Mesenchymal stem cell (in vitro differentiated cells and primary cell): ENCODE data around the gene INPP5D.

Experiments
- DNase-seq: peaks from one replicate; pipeline ENCODE4 v3.0.0-alpha.2; 2013
- H2AFZ ChIP-seq: one replicate; pipeline ENCODE4 v1.6.1; 2013; ENCODE audit warnings: low read depth, mild to moderate bottlenecking, control low read depth, inconsistent platforms, low read length, moderate library complexity
- H2AK5ac ChIP-seq: 2 replicates; pipeline ENCODE4 v1.6.1; 2013; ENCODE audit warnings: low read length, moderate library complexity, mild to moderate bottlenecking, inconsistent platforms; ENCODE audit not compliant: severe bottlenecking
- H2BK120ac ChIP-seq: one replicate; pipeline ENCODE4 v1.6.1; 2013; ENCODE audit warnings: low read depth, mild to moderate bottlenecking, inconsistent platforms, low read length, moderate library complexity
- H2BK12ac ChIP-seq, 2 experiments: one replicate each; pipeline ENCODE4 v1.6.1; 2013; ENCODE audit warnings: inconsistent platforms in 2 of 2, low read length in 2 of 2, mild to moderate bottlenecking in 2 of 2, moderate library complexity in 2 of 2, control low read depth in 1 of 2
- H2BK15ac ChIP-seq: one replicate; pipeline ENCODE4 v1.6.1; 2013; ENCODE audit warnings: mild to moderate bottlenecking, low read depth, inconsistent platforms; ENCODE audit not compliant: poor library complexity, severe bottlenecking
- H2BK5ac ChIP-seq: 2 replicates; pipeline ENCODE4 v1.6.1; 2013; ENCODE audit warnings: low read depth, mild to moderate bottlenecking, low read length, control low read depth, inconsistent platforms; ENCODE audit not compliant: poor library complexity, severe bottlenecking
- H3K14ac ChIP-seq, 2 experiments: one replicate each; pipeline ENCODE4 v1.6.1; 2013; ENCODE audit warnings: inconsistent platforms in 2 of 2, low read length in 2 of 2, control low read depth in 1 of 2, mild to moderate bottlenecking in 1 of 2, moderate library complexity in 1 of 2
- H3K18ac ChIP-seq, 2 experiments: one replicate each; pipeline ENCODE4 v1.6.1; 2013; ENCODE audit warnings: inconsistent platforms in 2 of 2, low read length in 2 of 2, control low read depth in 1 of 2, low read depth in 1 of 2, mild to moderate bottlenecking in 1 of 2
- H3K23ac ChIP-seq, 2 experiments: one replicate each; pipeline ENCODE4 v1.6.1; 2013; ENCODE audit warnings: inconsistent platforms in 2 of 2, low read length in 2 of 2, mild to moderate bottlenecking in 2 of 2, moderate library complexity in 2 of 2, control low read depth in 1 of 2
- H3K27ac ChIP-seq: 2 replicates; pipeline ENCODE4 v1.5.1; 2013; ENCODE audit warnings: mild to moderate bottlenecking, moderate library complexity, low read length, control low read depth, inconsistent platforms; ENCODE audit not compliant: poor library complexity, severe bottlenecking
- H3K27me3 ChIP-seq, 2 experiments: 2 replicates each; pipeline versions ENCODE4 v1.6.1 to v1.7.0; 2013; ENCODE audit warnings: low read length in 2 of 2, mild to moderate bottlenecking in 2 of 2, moderate library complexity in 2 of 2, control low read depth in 1 of 2, inconsistent platforms in 1 of 2; ENCODE audit not compliant: control insufficient read depth in 1 of 2, insufficient read depth in 1 of 2
- H3K36me3 ChIP-seq, 2 experiments: 2 replicates each; pipeline versions ENCODE4 v1.6.1 to v1.7.0; 2013; ENCODE audit warnings: low read length in 2 of 2, control low read depth in 1 of 2, inconsistent platforms in 1 of 2, low read depth in 1 of 2, mild to moderate bottlenecking in 1 of 2; ENCODE audit not compliant: insufficient read depth in 2 of 2, control insufficient read depth in 1 of 2
- H3K4ac ChIP-seq, 2 experiments: one replicate each; pipeline ENCODE4 v1.6.1; 2013; ENCODE audit warnings: inconsistent platforms in 2 of 2, low read length in 2 of 2, mild to moderate bottlenecking in 2 of 2, moderate library complexity in 2 of 2, control low read depth in 1 of 2, low read depth in 1 of 2
- H3K4me1 ChIP-seq: 2 replicates; pipeline ENCODE4 v1.6.1; 2013; ENCODE audit warnings: low read depth, low read length, control low read depth; ENCODE audit not compliant: control insufficient read depth, insufficient read depth
- H3K4me2 ChIP-seq: 2 replicates; pipeline ENCODE4 v1.6.1; 2013; ENCODE audit warnings: low read length, mild to moderate bottlenecking, inconsistent platforms; ENCODE audit not compliant: poor library complexity, severe bottlenecking
- H3K4me3 ChIP-seq, 2 experiments: 2 replicates each; pipeline versions ENCODE4 v1.5.1 to v1.7.0; 2013; ENCODE audit warnings: low read length in 2 of 2, mild to moderate bottlenecking in 2 of 2, control low read depth in 1 of 2, low read depth in 1 of 2; ENCODE audit not compliant: insufficient read depth in 1 of 2
- H3K79me1 ChIP-seq: replicated peaks from 2 replicates; pipeline ENCODE4 v1.6.1; 2013; ENCODE audit warnings: mild to moderate bottlenecking, control low read depth, low read length, inconsistent platforms; ENCODE audit not compliant: poor library complexity, severe bottlenecking
- H3K9ac ChIP-seq: 2 replicates; pipeline ENCODE4 v1.7.0; 2013; ENCODE audit warnings: mild to moderate bottlenecking, low read length, moderate library complexity
- H3K9me3 ChIP-seq: 2 replicates; pipeline ENCODE4 v1.7.0; 2013; ENCODE audit warnings: mild to moderate bottlenecking, low read length; ENCODE audit not compliant: control insufficient read depth
- H4K8ac ChIP-seq: one replicate; pipeline ENCODE4 v1.6.1; 2013; ENCODE audit warnings: inconsistent platforms, mild to moderate bottlenecking, low read length, moderate library complexity
- H4K91ac ChIP-seq: one replicate; pipeline ENCODE4 v1.6.1; 2013; ENCODE audit warnings: mild to moderate bottlenecking, low read length, inconsistent platforms
- WGBS: methylation state at CpG from one replicate; pipeline ENCODE4 v1.1.7; 2013; ENCODE audit warnings: mixed read lengths; 5-methylcytosine and 5-hydroxymethylcytosine counted together

INPP5D gene

GRCh38 chr2:233117351-233117750 lies 57.2 kb downstream of the INPP5D start:
- H2AK5ac ChIP-seq, result no peak overlapping the region
- no peak overlapping the region for H2BK120ac ChIP-seq
- no peaks in the 10 kb centered on the region for H3K79me1 ChIP-seq
- no peak for DNase-seq
- no peak overlapping the region for H2BK5ac ChIP-seq
- no peak overlapping the region for H3K9ac ChIP-seq
- WGBS, result 85% methylated on average over 13 of the region's 13 CpGs
- H4K91ac ChIP-seq, result no peak overlapping the region
- H3K4me3 ChIP-seq, result no peak overlapping the region
- H3K36me3 ChIP-seq, result no peaks in the 10 kb centered on the region
- no peak overlapping the region for H4K8ac ChIP-seq
- no peak overlapping the region for H3K23ac ChIP-seq
- no peaks in the 10 kb centered on the region for H3K9me3 ChIP-seq
- H3K4me2 ChIP-seq, result no peak overlapping the region
- H3K18ac ChIP-seq, result no peak overlapping the region
- no peak overlapping the region for H2AFZ ChIP-seq
- H3K14ac ChIP-seq, result no peak overlapping the region
- no peaks in the 10 kb centered on the region for H3K4me1 ChIP-seq
- no peak overlapping the region for H3K4ac ChIP-seq
- H3K27me3 ChIP-seq, result peaks cover 24 to 50% of the 10 kb centered on the region in 2 experiments
- H3K27ac ChIP-seq, result no peak overlapping the region
- no peak overlapping the region for H2BK15ac ChIP-seq
- H2BK12ac ChIP-seq, result no peak overlapping the region

DNA sequence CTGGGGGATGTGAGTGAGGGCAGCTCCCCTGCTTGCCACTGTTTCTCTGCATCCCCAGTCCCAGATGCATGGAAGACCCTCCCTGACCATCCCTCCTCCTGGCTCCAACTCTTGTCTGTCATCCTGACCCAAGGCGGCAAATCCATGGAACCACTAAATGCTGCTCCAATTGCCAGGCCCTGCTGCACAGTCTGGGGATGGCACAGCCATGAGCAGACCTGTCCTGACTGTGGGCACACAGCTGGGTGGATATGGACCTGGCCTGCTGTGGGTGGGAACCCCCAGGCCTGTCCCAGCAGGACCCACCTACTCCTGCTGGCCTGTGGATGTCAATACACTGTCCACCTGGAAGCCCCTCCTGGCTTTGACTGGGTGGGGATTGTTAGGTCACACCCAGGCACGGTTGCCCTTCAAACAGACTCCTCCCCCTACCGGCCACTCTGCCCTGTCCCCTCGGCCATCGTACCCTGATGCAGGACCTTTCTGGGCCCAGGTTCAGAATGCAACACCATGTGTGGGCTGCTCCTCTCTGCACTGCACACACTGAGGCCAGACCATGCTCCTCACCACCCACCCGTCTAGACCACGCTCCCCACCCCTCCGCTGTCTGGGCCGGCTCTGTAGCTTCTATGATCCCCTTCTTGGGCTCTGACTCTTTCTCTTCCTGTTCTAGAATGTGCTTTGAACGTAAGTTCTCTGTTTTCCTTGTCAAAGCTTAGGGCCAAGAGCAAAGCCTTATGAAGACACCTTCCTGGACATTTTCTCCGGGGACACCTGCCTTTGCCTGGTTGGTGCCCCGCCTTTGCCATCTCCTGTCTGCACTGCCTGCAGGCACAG lies 57.9 kb downstream of the INPP5D start:
- no peak overlapping the region for H3K18ac ChIP-seq
- no peak overlapping the region for H2BK15ac ChIP-seq
- no peak overlapping the region for H3K27ac ChIP-seq
- H2AK5ac ChIP-seq, result no peak overlapping the region
- no peak for DNase-seq
- H3K4me3 ChIP-seq, result no peak overlapping the region
- WGBS, result 86% methylated on average over 12 of the region's 12 CpGs
- no peaks in the 10 kb centered on the region for H3K79me1 ChIP-seq
- no peak overlapping the region for H2BK5ac ChIP-seq
- no peak overlapping the region for H3K23ac ChIP-seq
- no peak overlapping the region for H3K4me2 ChIP-seq
- no peak overlapping the region for H4K91ac ChIP-seq
- H3K9me3 ChIP-seq, result no peaks in the 10 kb centered on the region
- no peak overlapping the region for H2BK12ac ChIP-seq
- H3K14ac ChIP-seq, result no peak overlapping the region
- no peak overlapping the region for H3K4ac ChIP-seq
- H2BK120ac ChIP-seq, result no peak overlapping the region
- no peaks in the 10 kb centered on the region for H3K36me3 ChIP-seq
- no peak overlapping the region for H4K8ac ChIP-seq
- H3K4me1 ChIP-seq, result no peaks in the 10 kb centered on the region
- H2AFZ ChIP-seq, result no peak overlapping the region
- no peak overlapping the region for H3K9ac ChIP-seq
- peaks cover 24 to 50% of the 10 kb centered on the region in 2 experiments for H3K27me3 ChIP-seq

- no peak overlapping the region for H2BK120ac ChIP-seq
- H2BK12ac ChIP-seq, result no peak overlapping the region
- no peak overlapping the region for H2BK5ac ChIP-seq
- DNase-seq, result no peak
- no peaks in the 10 kb centered on the region for H3K79me1 ChIP-seq
- H2AFZ ChIP-seq, result no peak overlapping the region
- H3K18ac ChIP-seq, result no peak overlapping the region
- WGBS, result 90% methylated on average over 9 of the region's 9 CpGs
- H3K4me1 ChIP-seq, result no peaks in the 10 kb centered on the region
- no peak overlapping the region for H3K4me2 ChIP-seq
- H3K4ac ChIP-seq, result no peak overlapping the region
- H3K27me3 ChIP-seq, result peaks cover 24 to 50% of the 10 kb centered on the region in 2 experiments
- no peaks in the 10 kb centered on the region for H3K9me3 ChIP-seq
- H3K23ac ChIP-seq, result no peak overlapping the region
- H2AK5ac ChIP-seq, result no peak overlapping the region
- no peak overlapping the region for H3K14ac ChIP-seq
- no peak overlapping the region for H4K8ac ChIP-seq
- H3K36me3 ChIP-seq, result no peaks in the 10 kb centered on the region
- no peak overlapping the region for H2BK15ac ChIP-seq
- no peak overlapping the region for H3K27ac ChIP-seq
- H3K4me3 ChIP-seq, result no peak overlapping the region
- no peak overlapping the region for H4K91ac ChIP-seq
- H3K9ac ChIP-seq, result no peak overlapping the region
Measured at GRCh38 chr2:233118648-233119000, 58.5 kb downstream of the INPP5D start.

DNA sequence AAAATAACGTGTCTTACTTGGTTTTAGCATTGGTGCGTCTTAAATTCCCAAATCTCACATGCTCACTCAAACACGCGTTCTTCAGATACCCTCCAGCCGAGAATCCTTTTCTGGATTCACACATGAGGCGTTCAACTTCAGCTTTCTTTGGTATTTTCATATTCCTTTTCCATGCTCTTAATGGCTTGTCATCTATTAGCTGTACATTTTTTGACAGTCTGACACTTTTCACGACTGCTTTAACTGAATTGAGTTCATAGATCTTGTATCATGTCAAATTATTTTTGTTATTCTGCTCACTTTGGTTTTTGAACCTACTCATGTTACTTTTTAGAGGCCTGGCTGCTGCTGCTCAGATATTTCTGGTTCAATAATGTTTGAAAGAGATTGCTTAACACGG lies 59.0 kb downstream of the INPP5D start:
- no peak overlapping the region for H2BK15ac ChIP-seq
- no peak overlapping the region for H3K4ac ChIP-seq
- no peak for DNase-seq
- no peak overlapping the region for H3K27ac ChIP-seq
- no peaks in the 10 kb centered on the region for H3K4me1 ChIP-seq
- no peak overlapping the region for H2BK12ac ChIP-seq
- H3K36me3 ChIP-seq, result no peaks in the 10 kb centered on the region
- H2AK5ac ChIP-seq, result no peak overlapping the region
- H3K79me1 ChIP-seq, result no peaks in the 10 kb centered on the region
- no peaks in the 10 kb centered on the region for H3K9me3 ChIP-seq
- no peak overlapping the region for H3K23ac ChIP-seq
- no peak overlapping the region for H2AFZ ChIP-seq
- WGBS, result 91% methylated on average over 6 of the region's 8 CpGs
- no peak overlapping the region for H2BK120ac ChIP-seq
- H3K4me2 ChIP-seq, result no peak overlapping the region
- H2BK5ac ChIP-seq, result no peak overlapping the region
- no peak overlapping the region for H3K9ac ChIP-seq
- no peak overlapping the region for H3K4me3 ChIP-seq
- no peak overlapping the region for H4K8ac ChIP-seq
- no peak overlapping the region for H4K91ac ChIP-seq
- H3K14ac ChIP-seq, result no peak overlapping the region
- no peak overlapping the region for H3K18ac ChIP-seq
- peaks cover 24 to 50% of the 10 kb centered on the region in 2 experiments for H3K27me3 ChIP-seq
